ENCODE measurements around the gene PDZD4.

- TF ChIP-seq CTCF (conservative IDR thresholded peaks at IDR 0.05; ENCODE audit: low read depth in 2 of 2) (peak in 1 of 2 experiments; percentile 25; a peak in 2 of 4 replicates), EZH2 (IDR thresholded peaks at IDR 0.05; ENCODE audit: low read depth, unreplicated experiment) (no peak), POLR2AphosphoS5 (IDR thresholded peaks at IDR 0.05; ENCODE audit: low read depth) (no peak)
Observed at GRCh38 chrX:153878969-153879653, 48.8 kb upstream of the PDZD4 start.

Data from GM23338 (cell line).